Measurements from ENCODE around the gene LDB1.

LDB1 gene

DNA sequence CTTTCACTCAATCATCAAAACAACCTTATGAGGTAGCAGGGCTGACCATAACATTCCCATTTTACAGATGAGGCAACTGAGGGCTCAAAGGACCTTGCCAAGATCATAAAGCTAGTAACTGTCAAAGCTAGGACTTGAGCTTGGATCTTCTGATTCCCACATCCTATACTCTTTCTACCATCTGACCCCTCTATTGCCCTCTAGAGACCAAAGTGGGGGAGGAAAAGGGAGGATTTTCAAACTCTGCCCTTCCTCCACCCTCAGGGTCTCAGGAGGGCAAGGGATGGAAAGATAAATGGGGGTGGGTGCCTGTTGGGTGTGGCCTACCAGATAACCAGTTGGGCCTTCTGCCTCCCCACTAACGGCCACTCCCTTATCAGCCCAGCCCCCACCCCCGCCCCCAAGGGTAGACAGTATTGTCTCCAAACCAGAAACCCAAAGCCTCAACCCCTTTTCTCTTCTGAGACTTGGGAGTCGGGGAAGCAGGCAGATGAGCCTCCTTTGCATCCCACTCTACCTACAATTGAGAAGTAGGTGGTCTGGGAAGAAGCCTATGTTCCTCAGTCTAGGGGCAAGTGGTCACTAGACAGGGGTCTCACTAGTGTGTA, 7.9 kb downstream of the LDB1 start:
- TF ChIP-seq GATA3 (IDR thresholded peaks at IDR 0.05; ENCODE audit: low read depth, low read length) = no peak

DNA sequence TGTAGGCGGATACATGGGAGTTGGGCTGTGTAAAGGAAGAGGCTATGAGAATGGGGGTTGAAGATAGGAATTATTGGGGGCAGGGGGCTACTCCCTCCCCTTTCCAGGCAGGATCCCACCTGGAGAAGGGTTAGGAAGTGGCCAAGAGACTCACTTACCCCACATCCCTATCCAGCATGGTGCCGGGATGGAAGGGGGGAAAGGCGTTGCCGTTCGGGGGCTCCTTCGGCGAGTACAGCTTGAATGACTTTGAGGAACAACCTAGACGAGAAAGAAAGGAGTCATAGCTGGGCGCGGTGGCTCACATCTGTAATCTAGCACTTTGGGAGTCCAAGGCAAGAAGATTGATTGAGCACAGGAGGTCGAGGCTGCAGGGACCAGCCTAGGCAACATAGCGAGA, 8.9 kb downstream of the LDB1 start:
- TF ChIP-seq GATA3 (IDR thresholded peaks at IDR 0.05; ENCODE audit: low read depth, low read length) = no peak
- no peak for TF ChIP-seq GATA2 (IDR thresholded peaks at IDR 0.05; ENCODE audit: low read depth, low read length)

DNA sequence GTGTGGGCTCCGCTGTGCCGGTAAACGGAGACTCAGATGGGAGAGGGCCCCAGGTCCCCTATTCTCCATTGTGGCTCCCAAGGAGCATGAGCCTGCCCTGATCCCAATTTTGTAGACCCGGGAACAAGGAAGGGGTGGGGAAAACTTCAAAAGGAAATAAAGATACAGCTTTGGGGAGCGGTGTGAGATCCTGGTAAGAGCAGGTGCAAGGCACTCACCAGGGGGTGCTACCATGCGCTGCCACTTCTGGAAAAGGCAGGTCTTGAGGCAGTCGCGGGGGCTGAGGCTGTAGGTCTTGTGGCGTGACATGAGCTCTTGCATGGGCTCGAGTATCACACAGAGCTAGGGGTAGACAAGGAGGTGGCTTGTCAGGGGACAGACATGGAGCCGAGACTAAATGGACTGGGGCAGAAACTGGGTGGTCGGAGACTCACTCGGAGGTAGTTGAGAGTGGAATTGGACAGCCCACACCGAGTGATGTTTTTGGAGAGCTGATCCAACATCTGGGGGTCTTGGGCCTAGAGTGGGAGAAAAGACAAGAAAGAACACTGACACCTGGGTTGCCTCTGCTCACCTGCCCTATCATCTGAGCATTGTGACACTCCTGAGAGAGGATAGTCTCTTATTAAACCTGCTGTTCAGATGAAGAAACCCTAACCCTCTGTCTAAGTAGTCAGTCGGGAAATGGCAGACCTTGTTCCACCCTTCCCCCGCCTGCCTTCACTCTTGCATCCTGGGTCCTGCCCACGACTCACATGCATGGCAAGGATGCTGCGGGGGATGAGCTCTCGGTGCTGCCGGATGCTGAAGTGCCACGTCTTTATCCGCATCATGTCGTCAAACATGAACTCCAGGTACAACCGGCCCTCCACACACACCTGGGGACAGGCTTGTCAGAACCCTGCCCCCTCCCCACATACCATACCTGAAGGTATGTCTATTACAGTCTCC, 10.7 kb downstream of the LDB1 start:
- TF ChIP-seq GATA2 (IDR thresholded peaks at IDR 0.05; ENCODE audit: low read depth, low read length) (no peak), GATA3 (IDR thresholded peaks at IDR 0.05; ENCODE audit: low read depth, low read length) (no peak)

DNA sequence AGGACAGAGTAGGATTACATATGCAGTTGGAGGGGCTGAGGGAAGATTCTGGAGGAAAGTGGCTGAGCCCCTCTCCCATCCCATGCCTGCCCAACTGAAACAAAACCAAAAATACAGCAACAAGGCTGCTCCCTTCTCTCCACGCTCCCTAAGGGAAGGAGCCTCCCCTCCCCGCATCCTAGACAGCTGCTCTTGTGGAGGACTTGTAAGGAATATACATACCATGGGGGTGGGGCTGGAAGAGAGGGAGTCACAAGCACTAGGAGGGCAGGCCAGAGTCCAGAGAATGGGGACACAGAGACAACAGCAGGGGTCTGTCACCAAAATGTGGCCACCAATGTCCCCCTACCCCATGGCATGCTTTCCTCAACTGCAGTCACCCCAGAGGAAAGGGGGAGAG, 13.2 kb downstream of the LDB1 start:
- TF ChIP-seq GATA3 (IDR thresholded peaks at IDR 0.05; ENCODE audit: low read depth, low read length) (no peak), GATA2 (IDR thresholded peaks at IDR 0.05; ENCODE audit: low read depth, low read length) (no peak)

DNA sequence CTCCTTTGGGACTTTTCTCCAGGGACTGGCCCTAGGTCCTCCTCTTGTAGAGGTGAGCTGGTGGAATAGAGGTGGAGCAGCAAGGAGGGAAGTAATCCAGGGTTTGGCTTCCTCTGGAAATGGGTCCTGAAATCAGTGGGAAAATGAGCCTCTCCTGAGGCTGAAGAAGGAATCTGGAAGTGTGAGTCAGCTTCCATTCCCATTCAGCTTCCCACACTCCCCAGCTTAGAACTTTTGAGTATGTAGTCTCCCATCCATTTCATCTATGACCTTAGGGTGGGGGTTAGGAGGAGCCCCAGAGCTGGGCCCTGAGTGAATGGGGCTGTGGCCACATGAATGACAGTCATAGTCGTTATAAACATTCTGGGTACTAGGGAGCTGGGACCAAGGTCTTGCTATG, 17.7 kb downstream of the LDB1 start:
- TF ChIP-seq GATA3 (IDR thresholded peaks at IDR 0.05; ENCODE audit: low read depth, low read length) = no peak
- no peak for TF ChIP-seq GATA2 (IDR thresholded peaks at IDR 0.05; ENCODE audit: low read depth, low read length)

DNA sequence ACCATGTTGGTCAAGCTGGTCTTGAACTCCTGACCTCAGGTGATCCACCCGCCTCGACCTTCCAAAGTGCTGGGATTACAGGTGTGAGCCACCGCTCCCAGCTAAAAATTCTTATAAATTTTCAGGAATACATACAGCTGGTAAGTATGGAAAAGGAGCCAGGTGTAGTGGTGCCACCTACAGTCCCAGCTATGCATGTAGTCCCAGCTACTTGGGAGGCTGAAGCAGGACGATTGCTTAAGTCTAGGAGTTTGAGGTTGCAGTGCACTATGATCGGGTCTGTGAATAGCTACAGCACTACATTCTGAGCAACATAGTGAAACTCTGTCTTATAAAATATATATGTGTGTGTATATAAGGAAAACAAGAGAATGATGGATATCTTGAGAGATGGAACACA, 19.0 kb downstream of the LDB1 start:
- TF ChIP-seq GATA3 (IDR thresholded peaks at IDR 0.05; ENCODE audit: low read depth, low read length) = no peak
- no peak for TF ChIP-seq GATA2 (IDR thresholded peaks at IDR 0.05; ENCODE audit: low read depth, low read length)

DNA sequence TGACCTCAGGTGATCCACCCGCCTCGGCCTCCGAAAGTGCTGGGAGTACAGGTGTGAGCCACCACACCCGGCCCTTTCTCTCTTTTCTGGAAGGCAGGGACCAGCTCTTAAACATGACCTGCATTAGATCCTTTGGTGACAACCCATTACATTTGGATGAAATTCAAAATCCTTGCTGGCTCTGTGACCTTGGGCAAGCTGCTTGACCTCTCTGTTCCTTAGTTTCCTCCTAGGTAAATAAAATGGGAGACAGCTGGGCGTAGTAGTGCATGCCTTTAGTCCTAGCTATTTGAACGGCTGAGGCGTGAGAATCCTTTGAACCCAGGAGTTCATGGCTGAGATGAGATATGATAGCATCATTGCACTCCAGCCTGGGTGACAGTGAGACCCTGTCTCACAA, 23.7 kb downstream of the LDB1 start:
- TF ChIP-seq GATA2 (IDR thresholded peaks at IDR 0.05; ENCODE audit: low read depth, low read length) (no peak), GATA3 (IDR thresholded peaks at IDR 0.05; ENCODE audit: low read depth, low read length) (no peak)

DNA sequence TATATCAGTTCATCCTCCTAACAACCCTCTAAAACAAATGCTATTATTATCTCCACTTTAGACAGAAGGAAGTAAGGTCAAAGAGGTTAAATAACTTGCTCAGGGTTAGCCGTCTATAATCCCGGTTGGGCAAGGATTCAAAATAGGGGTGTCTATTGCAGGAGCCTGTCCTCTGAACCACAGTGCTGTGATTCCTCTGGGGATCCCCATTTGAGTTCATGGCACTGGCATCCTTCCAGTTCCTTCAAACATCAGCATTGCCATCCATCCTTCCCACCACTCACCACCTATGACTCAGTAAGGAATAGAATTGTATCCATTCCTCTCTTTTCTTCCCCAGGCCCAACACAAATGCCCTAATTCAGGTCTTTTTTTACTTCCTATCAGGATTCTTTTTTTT, 29.4 kb downstream of the LDB1 start:
- no peak for TF ChIP-seq GATA2 (IDR thresholded peaks at IDR 0.05; ENCODE audit: low read depth, low read length)
- TF ChIP-seq GATA3 (IDR thresholded peaks at IDR 0.05; ENCODE audit: low read depth, low read length) = no peak

DNA sequence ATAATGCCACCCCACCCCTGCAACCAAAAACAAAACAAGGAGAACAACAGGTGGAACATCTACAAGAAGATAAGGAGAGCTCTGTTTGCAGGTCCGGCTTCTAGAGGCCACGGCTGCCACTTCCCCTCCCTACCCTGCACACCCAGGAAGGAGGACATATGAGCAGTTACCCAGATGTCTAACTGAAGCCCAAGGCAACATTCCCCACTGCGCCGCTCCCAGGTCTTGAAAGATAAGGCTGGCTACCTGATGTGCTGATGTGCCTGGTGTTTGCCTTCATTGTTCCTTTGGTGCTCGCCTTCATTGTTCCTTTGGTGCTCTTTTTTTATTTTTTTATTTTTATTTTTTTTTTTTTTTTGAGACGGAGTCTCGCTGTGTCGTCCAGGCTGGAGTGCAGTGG, 34.0 kb downstream of the LDB1 start:
- TF ChIP-seq GATA3 (IDR thresholded peaks at IDR 0.05; ENCODE audit: low read depth, low read length) (no peak), GATA2 (IDR thresholded peaks at IDR 0.05; ENCODE audit: low read depth, low read length) (no peak)

DNA sequence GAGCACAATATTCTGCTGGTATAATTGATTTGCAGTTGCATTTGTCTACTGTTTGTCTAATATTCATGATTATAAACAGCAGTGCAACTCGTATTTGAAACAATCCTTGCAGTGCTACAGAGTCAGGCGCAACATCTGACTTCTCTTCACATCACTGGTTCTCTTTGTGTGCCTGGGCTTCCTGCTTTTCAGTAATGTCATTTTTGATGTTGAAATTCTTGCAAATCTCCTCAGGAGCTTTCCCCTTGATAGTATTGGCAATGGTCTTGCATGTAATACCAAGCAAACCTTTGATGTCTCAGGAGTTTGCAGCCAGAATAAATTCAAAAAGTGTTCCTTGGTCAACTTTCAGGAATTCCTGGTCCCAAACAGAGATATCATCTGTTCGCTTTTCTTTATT, 34.8 kb downstream of the LDB1 start:
- TF ChIP-seq GATA3 (IDR thresholded peaks at IDR 0.05; ENCODE audit: low read depth, low read length) = no peak
- no peak for TF ChIP-seq GATA2 (IDR thresholded peaks at IDR 0.05; ENCODE audit: low read depth, low read length)

DNA sequence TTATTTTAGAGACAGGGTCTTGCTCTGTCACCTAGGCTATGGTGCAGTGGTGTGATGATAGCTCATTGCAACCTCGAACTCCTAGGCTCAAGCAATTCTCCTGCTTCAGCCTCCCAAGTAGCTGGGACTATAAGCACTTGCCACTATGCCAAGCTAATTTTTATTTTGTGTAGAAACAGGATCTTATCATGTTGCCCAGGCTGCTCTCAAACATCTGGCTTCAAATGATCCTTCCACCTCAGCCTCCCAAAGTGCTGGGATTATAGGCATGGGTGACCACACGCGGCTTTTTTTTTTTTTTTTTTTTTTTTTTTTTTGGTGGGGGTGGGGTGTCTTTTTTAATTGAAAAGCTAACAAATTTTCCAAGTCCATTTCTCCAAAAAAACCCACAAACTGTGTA, 36.6 kb downstream of the LDB1 start:
- TF ChIP-seq GATA3 (IDR thresholded peaks at IDR 0.05; ENCODE audit: low read depth, low read length) (no peak), GATA2 (IDR thresholded peaks at IDR 0.05; ENCODE audit: low read depth, low read length) (no peak)

DNA sequence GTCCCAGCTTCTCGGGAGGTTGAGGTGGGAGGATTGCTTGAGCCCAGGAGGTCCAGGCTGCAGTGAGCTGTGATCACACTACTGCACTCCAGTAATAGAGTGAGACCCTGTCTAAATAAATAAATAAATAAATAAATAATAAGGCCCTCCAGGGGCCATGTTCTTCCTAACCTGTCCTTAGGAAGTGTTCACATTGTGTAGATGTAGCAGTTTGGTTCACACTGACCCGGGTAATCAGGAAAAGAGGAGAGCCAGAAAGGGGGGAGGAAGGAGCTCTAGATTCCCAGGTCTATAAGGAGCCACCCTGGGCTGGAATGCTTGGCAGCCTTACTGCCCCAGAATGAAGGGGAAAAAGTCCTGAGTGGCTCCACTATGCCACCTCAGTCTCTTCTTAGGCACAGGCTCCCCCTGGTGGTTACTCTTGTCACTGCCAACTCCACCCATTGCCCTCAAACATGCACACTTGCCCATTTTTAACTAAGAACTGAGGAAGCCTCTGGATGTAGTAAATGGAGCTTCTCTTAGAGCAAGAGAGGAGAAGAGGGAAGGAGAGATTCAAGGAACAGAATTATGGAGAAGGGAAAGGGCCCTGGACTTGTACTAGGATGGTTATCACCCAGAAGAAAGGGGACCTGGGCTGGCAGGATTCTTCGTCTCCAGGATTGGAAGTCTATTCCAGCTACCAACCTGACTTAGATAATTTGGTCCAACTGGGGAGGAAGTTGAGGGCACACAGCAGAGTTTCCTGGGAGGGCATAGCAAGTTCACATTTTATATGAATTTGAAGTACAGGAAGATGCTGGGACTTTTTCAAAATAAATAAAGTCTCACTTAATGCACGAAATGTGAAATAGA, 47.3 kb downstream of the LDB1 start:
- TF ChIP-seq GATA2 (IDR thresholded peaks at IDR 0.05; ENCODE audit: low read depth, low read length) (no peak), GATA3 (IDR thresholded peaks at IDR 0.05; ENCODE audit: low read depth, low read length) (no peak)

DNA sequence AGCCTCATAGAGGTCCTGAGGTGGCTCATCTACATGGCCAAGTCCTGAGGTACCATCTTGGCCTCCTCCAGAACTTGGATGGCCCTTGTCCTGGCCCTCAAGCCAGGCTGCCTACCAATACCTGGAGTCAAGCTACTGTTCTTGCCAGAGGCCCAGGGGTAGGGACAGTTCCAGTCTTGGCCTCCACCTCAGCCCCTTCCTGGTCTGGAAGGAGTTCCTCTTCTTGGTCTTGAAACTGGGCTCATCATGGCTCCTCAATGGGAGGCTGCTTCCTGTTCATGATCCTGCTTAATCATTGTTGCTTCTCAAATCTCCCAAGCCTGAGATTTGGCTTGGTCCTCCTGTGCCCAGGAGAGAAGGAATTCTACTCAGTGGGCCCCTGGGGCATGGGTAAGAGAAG, 51.1 kb downstream of the LDB1 start:
- no peak for TF ChIP-seq GATA2 (IDR thresholded peaks at IDR 0.05; ENCODE audit: low read depth, low read length)
- no peak for TF ChIP-seq GATA3 (IDR thresholded peaks at IDR 0.05; ENCODE audit: low read depth, low read length)

DNA sequence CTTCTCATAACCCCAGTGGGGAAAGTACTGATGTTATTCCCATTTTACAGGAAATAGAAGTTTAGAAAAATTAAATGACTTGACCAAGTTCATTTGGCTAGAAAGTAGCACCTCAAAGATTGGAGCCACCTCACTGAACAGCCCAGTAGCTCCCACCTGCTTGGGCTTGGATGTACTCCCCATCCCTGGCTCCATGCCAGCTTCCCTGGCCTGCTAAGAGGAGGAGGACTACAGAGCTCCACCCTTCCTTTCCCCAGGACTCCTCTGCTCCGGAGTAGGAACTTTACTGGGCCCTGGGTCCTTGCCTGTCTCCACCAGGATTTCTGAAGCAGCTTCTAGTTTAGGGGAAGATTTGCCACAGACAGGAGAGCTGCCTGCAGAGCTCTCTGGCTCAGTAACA, 52.0 kb downstream of the LDB1 start:
- TF ChIP-seq GATA3 (IDR thresholded peaks at IDR 0.05; ENCODE audit: low read depth, low read length) (no peak), GATA2 (IDR thresholded peaks at IDR 0.05; ENCODE audit: low read depth, low read length) (no peak)
